GM13976 (cell line): ENCODE measurements around the gene MMEL1.
"Not testable (repeated sequence)": the region's sequence is repeated elsewhere in the genome, so short reads cannot be mapped to it uniquely, and the experiment has no call there.

Experiments
- DNase-seq: peaks from one replicate; pipeline ENCODE4 v3.0.0; 2012; ENCODE audit warnings: low spot score
- CTCF ChIP-seq: IDR thresholded peaks from 2 replicates; pipeline ENCODE4 v1.5.1; 2012; ENCODE audit warnings: borderline replicate concordance, mild to moderate bottlenecking; ENCODE audit not compliant: insufficient read depth; ENCODE audit errors: extremely low read depth, missing control alignments, control extremely low read depth
- in situ Hi-C: fragments of 300-500 bp; cut with MboI; formaldehyde crosslinking; loops from one replicate; pipeline ENCODE4 v1.12.0; 2022; ENCODE audit warnings: low sequenced_read_pairs, mixed read lengths, inconsistent platforms; ENCODE audit not compliant: unreplicated experiment

MMEL1 gene

DNA sequence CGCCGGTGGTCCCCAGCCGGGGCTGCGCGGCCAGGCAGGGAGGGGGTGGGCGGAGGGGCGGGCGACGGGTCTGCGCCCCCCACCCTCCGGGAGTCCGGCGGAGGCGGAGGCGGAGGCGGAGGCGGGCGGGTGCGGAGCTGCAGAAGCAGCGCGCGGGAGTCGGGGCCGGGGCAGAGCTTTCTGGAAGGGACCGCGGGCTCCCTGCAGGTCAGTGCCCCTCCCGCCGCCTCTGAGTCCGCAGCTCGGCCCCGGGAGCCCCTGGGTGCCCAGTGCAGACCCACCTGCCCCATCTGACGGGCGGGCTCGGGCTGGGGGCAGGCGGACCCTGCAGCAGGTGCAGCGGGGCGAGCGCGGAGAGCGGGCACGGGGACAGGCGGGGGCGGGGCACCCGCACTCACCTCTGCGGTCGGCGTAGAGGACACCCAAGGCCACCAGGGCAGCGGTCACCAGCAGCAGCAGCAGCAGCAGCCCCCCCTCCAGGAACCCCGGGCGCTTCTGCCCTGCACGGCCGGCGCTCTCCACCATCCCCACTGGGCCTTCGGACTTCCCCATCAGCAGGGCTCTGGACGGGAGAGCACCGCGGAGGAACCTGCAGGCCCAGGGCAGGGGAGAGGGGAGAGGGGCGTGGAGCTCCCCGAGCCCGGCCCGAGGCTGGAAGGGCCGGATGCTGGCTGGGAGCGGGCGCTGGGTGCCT lies 3.7 kb downstream of the MMEL1 start:
- no peak for TF ChIP-seq CTCF
- in situ Hi-C loops = no loop called here
- DNase-seq = no peak

DNA sequence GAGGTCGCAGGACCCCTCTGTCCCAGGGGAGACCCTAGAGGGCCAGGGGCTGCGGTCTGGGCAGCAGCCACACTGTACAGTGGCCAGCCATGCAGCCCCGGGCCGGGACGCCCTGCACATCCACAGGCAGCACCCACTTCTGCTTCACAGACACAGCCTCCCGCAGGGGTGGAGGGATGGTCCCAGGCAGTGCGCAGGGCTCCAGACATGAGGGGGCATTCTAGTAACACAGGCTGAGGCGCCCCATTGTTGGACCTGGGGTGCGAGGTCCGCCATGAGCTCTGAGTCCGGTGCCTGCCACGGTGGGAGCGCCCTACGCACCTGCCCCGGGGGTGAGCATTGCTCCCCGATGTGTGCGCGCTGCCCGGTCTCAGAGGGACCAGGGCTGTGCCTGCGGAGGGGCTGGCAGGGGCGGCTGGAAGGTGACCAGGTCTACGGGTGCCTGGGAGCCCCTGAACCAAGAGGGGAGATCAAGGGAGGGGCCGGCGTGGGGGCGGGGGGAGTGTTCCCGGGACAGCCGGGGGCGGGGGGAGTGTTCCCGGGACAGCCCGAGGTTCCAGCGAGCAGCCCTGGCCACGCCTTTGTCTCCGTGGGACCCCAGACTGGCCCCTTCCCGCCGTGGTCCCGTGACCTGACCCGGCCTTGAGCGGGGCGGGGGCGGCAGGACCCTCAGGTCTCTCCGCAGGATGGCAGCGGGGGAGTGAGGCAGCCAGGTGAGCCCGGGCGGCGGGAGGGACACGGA lies 4.5 kb downstream of the MMEL1 start:
- TF ChIP-seq CTCF = no peak
- DNase-seq = no peak
- in situ Hi-C loops = no loop called here

GRCh38 chr1:2627746-2628145 lies 5.1 kb downstream of the MMEL1 start:
- no peak for TF ChIP-seq CTCF
- in situ Hi-C loops = no loop called here
- no peak for DNase-seq

- in situ Hi-C loops = not testable (repeated sequence)
Measured at GRCh38 chr1:2625748-2626147, 7.1 kb downstream of the MMEL1 start.

DNA sequence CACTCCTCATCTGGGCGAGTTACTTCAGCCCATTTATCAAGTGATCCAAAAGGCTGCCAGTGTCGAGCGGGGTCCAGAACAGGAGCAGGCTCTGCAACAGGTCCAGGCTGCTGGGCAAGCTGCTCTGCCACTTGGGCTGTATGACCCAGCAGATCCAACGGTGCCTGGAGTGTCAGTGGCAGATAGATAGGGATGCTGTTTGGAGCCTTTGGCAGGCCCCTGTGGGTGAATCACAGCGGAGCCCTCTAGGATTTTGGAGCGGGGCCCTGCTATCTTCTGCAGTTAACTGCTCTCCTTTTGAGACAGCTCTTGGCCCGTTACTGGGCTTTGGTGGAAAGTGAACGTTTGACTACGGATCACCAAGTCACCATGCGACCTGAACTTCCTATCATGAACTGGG lies 7.5 kb downstream of the MMEL1 start:
- in situ Hi-C loops = no loop called here
- no peak for DNase-seq
- TF ChIP-seq CTCF = no peak

More at GRCh38 chr1:2625748-2626147, 7.1 kb downstream of the MMEL1 start:
- DNase-seq = not testable (repeated sequence)

- in situ Hi-C loops = no loop called here
- DNase-seq = no peak
- no peak for TF ChIP-seq CTCF
Measured at GRCh38 chr1:2624735-2625300, 8.0 kb downstream of the MMEL1 start.
